ENCODE measurements around the gene RAMAC.
"Not testable (repeated sequence)": the region's sequence is repeated elsewhere in the genome, so short reads cannot be mapped to it uniquely, and the experiment has no call there.

Gene RAMAC

DNA sequence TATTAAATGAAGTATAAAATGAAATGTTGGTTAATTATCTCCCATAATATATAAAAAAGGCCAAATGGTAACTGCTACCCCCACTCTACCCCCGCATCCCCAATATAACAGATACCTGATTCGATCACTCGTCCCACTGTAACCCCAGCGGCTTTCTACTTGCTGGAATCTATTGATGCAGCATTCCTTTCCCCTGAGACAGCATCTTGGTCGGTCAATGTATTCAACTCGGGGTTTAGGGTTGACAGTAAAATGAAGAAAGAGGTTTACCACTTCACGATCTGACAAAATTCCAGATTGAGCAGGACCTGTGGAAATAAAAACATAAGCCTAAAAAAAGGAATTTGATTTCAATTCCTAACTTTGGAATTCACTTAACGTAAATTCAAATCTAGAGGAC is 44.0 kb downstream of the RAMAC start:
- H3K4me1 ChIP-seq (ENCODE audit: insufficient read depth, low read length) = peaks cover 5% of the 10 kb centered on the region; the same call in 1 of the 2 replicates
- no peaks in the 10 kb centered on the region for H3K9me3 ChIP-seq (ENCODE audit: insufficient read depth, low read depth, low read length)
- H3K4me3 ChIP-seq (ENCODE audit: low read length) = no peak overlapping the region
- H3K27me3 ChIP-seq (ENCODE audit: insufficient read depth, low read length) = no peaks in the 10 kb centered on the region
- peaks cover 49% of the 10 kb centered on the region for H3K36me3 ChIP-seq (ENCODE audit: insufficient read depth, low read depth, low read length)
- no peak overlapping the region for H3K9ac ChIP-seq (ENCODE audit: low read depth, low read length)
- no peak overlapping the region for H3K27ac ChIP-seq (ENCODE audit: low read length)

DNA sequence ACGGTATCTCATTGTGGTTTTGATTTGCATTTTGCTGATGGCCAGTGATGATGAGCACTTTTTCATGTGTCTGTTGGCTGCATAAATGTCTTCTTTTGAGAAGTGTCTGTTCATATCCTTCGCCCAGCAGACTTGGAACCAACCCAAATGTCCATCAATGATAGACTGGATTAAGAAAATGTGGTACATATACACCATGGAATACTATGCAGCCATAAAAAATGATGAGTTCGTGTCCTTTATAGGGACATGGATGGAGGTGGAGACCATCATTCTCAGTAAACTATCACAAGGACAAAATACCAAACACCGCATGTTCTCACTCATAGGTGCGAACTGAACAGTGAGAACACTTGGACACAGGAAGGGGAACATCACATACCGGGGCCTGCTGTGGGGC is 45.2 kb downstream of the RAMAC start:
- H3K27ac ChIP-seq (ENCODE audit: low read length); H3K9me3 ChIP-seq (ENCODE audit: insufficient read depth, low read depth, low read length); H3K9ac ChIP-seq (ENCODE audit: low read depth, low read length); H3K4me3 ChIP-seq (ENCODE audit: low read length); H3K4me1 ChIP-seq (ENCODE audit: insufficient read depth, low read length); H3K27me3 ChIP-seq (ENCODE audit: insufficient read depth, low read length): not testable (repeated sequence)
- H3K36me3 ChIP-seq (ENCODE audit: insufficient read depth, low read depth, low read length) = peaks cover 45% of the 10 kb centered on the region

DNA sequence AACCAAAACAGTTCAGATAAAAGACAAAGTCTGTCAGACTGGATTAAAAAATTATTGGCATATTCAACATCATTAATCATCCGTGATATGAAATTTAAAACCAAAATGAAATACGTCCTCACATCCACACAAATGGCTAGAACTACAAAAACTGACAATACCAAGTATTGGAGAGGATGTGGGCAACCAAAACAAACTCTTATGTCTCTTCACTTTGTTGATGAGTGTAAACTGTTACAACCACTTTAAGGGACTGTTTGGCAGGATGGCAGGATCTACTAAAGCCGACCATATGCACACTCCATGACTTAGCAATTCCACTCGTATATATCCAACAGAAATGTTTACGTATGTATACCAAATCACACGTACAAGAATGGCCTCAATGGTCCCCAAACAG is 50.2 kb downstream of the RAMAC start:
- Histone ChIP-seq H3K9ac (ENCODE audit: low read depth, low read length) (no peak overlapping the region), H3K4me3 (ENCODE audit: low read length) (no peak overlapping the region), H3K9me3 (ENCODE audit: insufficient read depth, low read depth, low read length) (no peaks in the 10 kb centered on the region), H3K36me3 (ENCODE audit: insufficient read depth, low read depth, low read length) (peaks cover 47% of the 10 kb centered on the region), H3K4me1 (ENCODE audit: insufficient read depth, low read length) (no peaks in the 10 kb centered on the region), H3K27me3 (ENCODE audit: insufficient read depth, low read length) (no peaks in the 10 kb centered on the region), H3K27ac (ENCODE audit: low read length) (no peak overlapping the region)

DNA sequence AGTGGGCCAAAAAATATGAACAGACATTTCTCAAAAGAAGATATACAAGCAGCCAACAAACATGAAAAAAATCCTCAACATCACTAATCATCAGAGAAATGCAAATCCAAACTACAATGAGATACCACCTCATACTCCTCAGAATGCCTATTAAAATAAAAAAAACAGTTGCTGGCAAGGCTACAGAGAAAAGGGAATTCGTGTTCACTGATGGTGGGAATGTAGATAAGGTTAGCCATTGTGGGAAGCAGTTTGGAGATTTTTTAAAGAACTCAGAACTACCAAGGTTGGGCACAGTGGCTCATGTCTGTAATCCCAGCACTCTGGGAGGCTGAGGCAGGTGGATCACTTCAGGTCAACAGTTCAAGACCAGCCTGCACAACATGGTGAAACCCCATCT is 53.2 kb downstream of the RAMAC start:
- Histone ChIP-seq H3K9me3 (ENCODE audit: insufficient read depth, low read depth, low read length) (no peaks in the 10 kb centered on the region), H3K4me1 (ENCODE audit: insufficient read depth, low read length) (no peaks in the 10 kb centered on the region), H3K27ac (ENCODE audit: low read length) (no peak overlapping the region), H3K9ac (ENCODE audit: low read depth, low read length) (no peak overlapping the region), H3K36me3 (ENCODE audit: insufficient read depth, low read depth, low read length) (peaks cover 61% of the 10 kb centered on the region), H3K27me3 (ENCODE audit: insufficient read depth, low read length) (no peaks in the 10 kb centered on the region), H3K4me3 (ENCODE audit: low read length) (no peak overlapping the region)
